HCT116 (cell line): ENCODE data around the gene PFN3. TPM values are rescaled to one million over a fixed set of nuclear protein-coding genes. Genes with fewer than 3 reads are reported as not detected.

Experiments used
- ATAC-seq: fragments of 200-7000 bp; cut with Tn5 transposase; 2 replicates; pipeline ENCODE4 v1.9.1; 2020; ENCODE audit warnings: mild to moderate bottlenecking, moderate library complexity
- BruUV-seq: library from RNA; stranded (reverse); fragments of 400-500 nt; replicated peaks from 2 replicates; lab custom pipeline; 2021; lab: Mats Ljungman, UMichigan
- CTCF ChIA-PET: fragments of 300-600 bp; sonication (Branson Sonifier 250); formaldehyde crosslinking; loops from one replicate; lab custom pipeline; 2021; ENCODE audit warnings: antibody characterized with exemption; lab: Charles Lee
- POLR2A ChIA-PET: fragments of 300-600, 350-600 bp; sonication (Branson Sonifier 250); formaldehyde crosslinking; loops from one replicate; lab custom pipeline; 2021; ENCODE audit warnings: antibody characterized with exemption; lab: Charles Lee
- RAD21 ChIA-PET, 2 experiments: fragments of 300-600 bp; sonication (Branson Sonifier 250); formaldehyde crosslinking; loops; one replicate each; lab custom pipeline; 2023; ENCODE audit warnings: low total read pairs in 2 of 2; ENCODE audit not compliant: uncharacterized antibody in 2 of 2, unreplicated experiment in 2 of 2, low non-redundant PET in 1 of 2; lab: Charles Lee
- DNase-seq: peaks from one replicate; pipeline ENCODE4 v3.0.0-alpha.2; 2010; ENCODE audit warnings: low read depth, low spot score
- H2AFZ ChIP-seq: fragments of 200-600 bp; shearing (Covaris generic), sonication (generic); 2 replicates; pipeline ENCODE4 v1.6.1; 2017; ENCODE audit warnings: low read depth, mixed run types, mixed read lengths, antibody characterized with exemption, low read length; ENCODE audit not compliant: poor library complexity, severe bottlenecking
- H3K27ac ChIP-seq: 2 replicates; pipeline ENCODE4 v1.5.1; 2012; ENCODE audit warnings: low read depth, low read length
- H3K27me3 ChIP-seq: fragments of 200-600 bp; sonication (generic); 2 replicates; pipeline ENCODE4 v1.6.1; 2016; ENCODE audit warnings: mixed run types, low read length, mixed read lengths; ENCODE audit not compliant: insufficient read depth
- H3K36me3 ChIP-seq, 2 experiments: fragments of 200-500 bp in 1 of 2; fragments of 200-600 bp in 1 of 2; sonication (Bioruptor generic) in 1 of 2; sonication (generic) in 1 of 2; 2 replicates each; pipeline versions ENCODE4 v1.5.1 to v1.6.1; 2014 to 2016; ENCODE audit warnings: low read length in 2 of 2, inconsistent platforms in 1 of 2, mixed read lengths in 1 of 2, mixed run types in 1 of 2; ENCODE audit not compliant: insufficient read depth in 2 of 2, control insufficient read depth in 1 of 2
- H3K4me1 ChIP-seq, 2 experiments: fragments of 200-600 bp in 1 of 2; sonication (generic) in 1 of 2; 2 replicates each; pipeline versions ENCODE4 v1.5.1 to v1.6.1; 2012 to 2017; ENCODE audit warnings: low read length in 2 of 2, inconsistent platforms in 1 of 2, mild to moderate bottlenecking in 1 of 2, mixed read lengths in 1 of 2, mixed run types in 1 of 2, moderate library complexity in 1 of 2; ENCODE audit not compliant: insufficient read depth in 2 of 2, control insufficient read depth in 1 of 2
- H3K4me2 ChIP-seq: fragments of 200-600 bp; sonication (generic); 2 replicates; pipeline ENCODE4 v1.6.1; 2017; ENCODE audit warnings: mixed run types, low read length, mixed read lengths
- H3K4me3 ChIP-seq, 2 experiments: fragments of 200-600 bp in 1 of 2; sonication (generic) in 1 of 2; replicated peaks in 1 of 2; 2 replicates each; pipeline ENCODE4 v1.5.1; 2011 to 2016; ENCODE audit warnings: low read length in 2 of 2, control low read depth in 1 of 2, low read depth in 1 of 2, mild to moderate bottlenecking in 1 of 2, mixed read lengths in 1 of 2, mixed run types in 1 of 2
- H3K79me2 ChIP-seq: fragments of 200-600 bp; sonication (generic); 2 replicates; pipeline ENCODE4 v1.6.1; 2017; ENCODE audit warnings: mild to moderate bottlenecking, mixed run types, low read length, moderate library complexity, mixed read lengths; ENCODE audit not compliant: insufficient read depth
- H3K9ac ChIP-seq: fragments of 200-600 bp; sonication (generic); 2 replicates; pipeline ENCODE4 v1.6.1; 2016; ENCODE audit warnings: low read length, mixed read lengths
- H3K9me2 ChIP-seq: fragments of 200-600 bp; sonication (generic), shearing (Covaris generic); 2 replicates; pipeline ENCODE4 v1.6.1; 2017; ENCODE audit warnings: mixed run types, mild to moderate bottlenecking, moderate library complexity; ENCODE audit not compliant: insufficient read depth
- H3K9me3 ChIP-seq, 2 experiments: fragments of 200-500 bp in 1 of 2; fragments of 200-600 bp in 1 of 2; sonication (Bioruptor generic) in 1 of 2; sonication (generic) in 1 of 2; 2 replicates each; pipeline ENCODE4 v1.6.1; 2014 to 2017; ENCODE audit warnings: low read length in 2 of 2, mixed read lengths in 2 of 2, inconsistent platforms in 1 of 2, low read depth in 1 of 2, mild to moderate bottlenecking in 1 of 2, mixed run types in 1 of 2, moderate library complexity in 1 of 2; ENCODE audit not compliant: control insufficient read depth in 1 of 2, insufficient read depth in 1 of 2
- H4K20me1 ChIP-seq: fragments of 200-600 bp; sonication (generic), shearing (Covaris generic); 2 replicates; pipeline ENCODE4 v1.6.1; 2017; ENCODE audit warnings: mixed run types, mild to moderate bottlenecking, moderate library complexity; ENCODE audit not compliant: insufficient read depth
- ATF3 ChIP-seq: IDR thresholded peaks from 2 replicates; pipeline ENCODE4 v1.6.1; 2012
- CEBPB ChIP-seq: IDR thresholded peaks from 2 replicates; pipeline ENCODE4 v1.6.1; 2012; ENCODE audit warnings: low read depth
- CTCF ChIP-seq, 3 experiments: fragments of 200-600 bp in 1 of 3; sonication (generic) in 1 of 3; IDR thresholded peaks in 2 of 3; conservative IDR thresholded peaks in 1 of 3; 2 replicates each; pipeline ENCODE4 v1.5.1; 2012 to 2017; ENCODE audit warnings: low read depth in 2 of 3, low read length in 2 of 3, antibody characterized with exemption in 1 of 3, borderline replicate concordance in 1 of 3, control low read depth in 1 of 3, mild to moderate bottlenecking in 1 of 3, mixed read lengths in 1 of 3, mixed run types in 1 of 3, moderate library complexity in 1 of 3; ENCODE audit not compliant: insufficient read depth in 1 of 3
- EGR1 ChIP-seq: IDR thresholded peaks from 2 replicates; pipeline ENCODE4 v1.6.1; 2012; ENCODE audit warnings: low read depth
- EZH2 ChIP-seq: fragments of 200-600 bp; sonication (generic); IDR thresholded peaks from 2 replicates; pipeline ENCODE4 v1.6.1; 2017; ENCODE audit warnings: antibody characterized with exemption, mixed run types
- EZH2phosphoT487 ChIP-seq: fragments of 200-600 bp; IDR thresholded peaks from 2 replicates; pipeline ENCODE4 v1.6.1; 2018; ENCODE audit warnings: antibody characterized with exemption, borderline replicate concordance
- FOSL1 ChIP-seq: IDR thresholded peaks from 2 replicates; pipeline ENCODE4 v1.6.1; 2012; ENCODE audit warnings: low read depth
- JUND ChIP-seq: IDR thresholded peaks from 2 replicates; pipeline ENCODE4 v1.6.1; 2012
- MAX ChIP-seq: IDR thresholded peaks from 2 replicates; pipeline ENCODE4 v1.6.1; 2012
- POLR2A ChIP-seq: IDR thresholded peaks from 2 replicates; pipeline ENCODE4 v1.7.0; 2011; ENCODE audit warnings: borderline replicate concordance; ENCODE audit not compliant: insufficient read depth, insufficient read length; ENCODE audit errors: extremely low read depth
- POLR2AphosphoS5 ChIP-seq: IDR thresholded peaks from 2 replicates; pipeline ENCODE4 v1.6.1; 2011; ENCODE audit warnings: mild to moderate bottlenecking, low read depth, low read length, moderate library complexity
- RAD21 ChIP-seq: IDR thresholded peaks from 2 replicates; pipeline ENCODE4 v1.6.1; 2012; ENCODE audit warnings: low read depth, mild to moderate bottlenecking
- REST ChIP-seq: IDR thresholded peaks from 2 replicates; pipeline ENCODE4 v1.6.1; 2012; ENCODE audit warnings: low read depth
- SIN3A ChIP-seq: IDR thresholded peaks from 2 replicates; pipeline ENCODE4 v1.6.1; 2012; ENCODE audit warnings: low read depth
- SRF ChIP-seq: IDR thresholded peaks from 2 replicates; pipeline ENCODE4 v1.6.1; 2012; ENCODE audit warnings: low read depth
- TCF7L2 ChIP-seq: IDR thresholded peaks from 2 replicates; pipeline ENCODE4 v1.7.0; 2011; ENCODE audit warnings: borderline replicate concordance, inconsistent platforms; ENCODE audit not compliant: insufficient read depth, insufficient read length; ENCODE audit errors: extremely low read depth
- YY1 ChIP-seq: IDR thresholded peaks from 2 replicates; pipeline ENCODE4 v1.6.1; 2011; ENCODE audit warnings: low read length, low read depth, moderate library complexity, mild to moderate bottlenecking; ENCODE audit not compliant: insufficient replicate concordance; ENCODE audit errors: extremely low read depth
- ZBTB33 ChIP-seq: IDR thresholded peaks from 2 replicates; pipeline ENCODE4 v1.6.1; 2011; ENCODE audit warnings: mild to moderate bottlenecking, low read length, moderate library complexity; ENCODE audit not compliant: insufficient replicate concordance; ENCODE audit errors: extremely low read depth
- ZNF274 ChIP-seq: fragments of 200-500 bp; sonication (Bioruptor generic); IDR thresholded peaks from 2 replicates; pipeline ENCODE4 v1.6.1; 2014; ENCODE audit warnings: mild to moderate bottlenecking, low read depth, low read length, inconsistent platforms
- intact Hi-C: fragments of 100-400 bp; cut with micrococcal nuclease; formaldehyde crosslinking; loops from 2 replicates; pipeline ENCODE4 v1.10.0; 2022
- total RNA-seq: library from RNA; stranded (reverse); gene quantifications from one replicate; pipeline ENCODE4 v1.2.1, GENCODE V29; 2021; ENCODE audit not compliant: unreplicated experiment

The PFN3 gene
- total RNA-seq, 1 experiment from 2014 or later: not detected

- peak overlapping the region; percentile 48 to 58 for H3K4me3 ChIP-seq
- no peak overlapping the region for H3K9ac ChIP-seq
- ATAC-seq (no peak), DNase-seq (no peak)
- intact Hi-C loops: no loop called here
- POLR2A ChIA-PET: interaction anchor here (0.7 kb wide), 1 partner anchor 12 kb away, joined by 3 read pairs; no protein-coding TSS in a partner anchor
- TF ChIP-seq SRF (no peak), EGR1 (no peak), REST (no peak), CTCF (IDR thresholded peaks at IDR 0.05 in 2 of 3, conservative IDR thresholded peaks at IDR 0.05 in 1 of 3; ENCODE audit: borderline replicate concordance in 1 of 3, insufficient read depth in 1 of 3, low read depth in 2 of 3, low read length in 2 of 3) (no peak), YY1 (no peak), RAD21 (no peak), ZNF274 (no peak), MAX (no peak), ZBTB33 (no peak), POLR2A (no peak), POLR2AphosphoS5 (no peak), EZH2phosphoT487 (no peak), JUND (no peak), ATF3 (no peak), SIN3A (no peak), CEBPB (no peak), EZH2 (no peak), FOSL1 (no peak), TCF7L2 (no peak)
- H2AFZ ChIP-seq: no peak overlapping the region
- H3K4me1 ChIP-seq: peaks cover 16 to 33% of the 10 kb centered on the region in 2 experiments; a peak in 3 of 4 replicates
- H3K79me2 ChIP-seq: no peaks in the 10 kb centered on the region
- H3K27ac ChIP-seq: no peak overlapping the region
- no peaks in the 10 kb centered on the region for H3K9me2 ChIP-seq
- CTCF ChIA-PET: interaction anchor here (1.6 to 1.8 kb wide), 2 partner anchors 27 to 39 kb away, joined by 3 to 5 read pairs; no protein-coding TSS in a partner anchor
- no peaks in the 10 kb centered on the region for H3K36me3 ChIP-seq
- RAD21 ChIA-PET: interaction anchor here in 1 of 2 experiments (0.7 kb wide), 1 partner anchor 26 kb away, joined by 3 read pairs; no protein-coding TSS in a partner anchor
- BruUV-seq: no TSS peak
- H3K4me2 ChIP-seq: peak overlapping the region; percentile 92
- H3K27me3 ChIP-seq: no peaks in the 10 kb centered on the region
- no peaks in the 10 kb centered on the region for H3K9me3 ChIP-seq
- no peaks in the 10 kb centered on the region for H4K20me1 ChIP-seq
These were observed 36.9 kb downstream of the PFN3 start for GRCh38 chr5:177363565-177363964.
